IMR-90 (cell line): Measurements from ENCODE around the gene TSACC. TPM values are rescaled to one million over a fixed set of nuclear protein-coding genes. Genes with fewer than 3 reads are reported as not detected.

ENCODE experiments used
- ATAC-seq: fragments of 200-7000 bp; cut with Tn5 transposase; 2 replicates; pipeline ENCODE4 v1.9.1; 2020; ENCODE audit warnings: low read depth, mild to moderate bottlenecking, moderate library complexity
- BruUV-seq: library from RNA; stranded (reverse); fragments of 400-500 nt; replicated peaks from 2 replicates; lab custom pipeline; 2021; lab: Mats Ljungman, UMichigan
- CTCF ChIA-PET: fragments of 300-600 bp; formaldehyde crosslinking; extraction: SDS; loops from one replicate; lab custom pipeline; 2021; ENCODE audit warnings: antibody characterized with exemption; lab: Yijun Ruan, JAX
- POLR2A ChIA-PET: fragments of 300-600 bp; sonication (Branson Sonifier 250); formaldehyde crosslinking; loops from one replicate; lab custom pipeline; 2022; ENCODE audit warnings: antibody characterized with exemption; ENCODE audit not compliant: unreplicated experiment; lab: Charles Lee
- DNase-seq: peaks from one replicate; pipeline ENCODE4 v3.0.0; 2013
- H2AFZ ChIP-seq: replicated peaks from 2 replicates; pipeline ENCODE3; 2013; ENCODE audit warnings: low read length, mild to moderate bottlenecking; ENCODE audit not compliant: poor library complexity
- H2AK5ac ChIP-seq: 2 replicates; pipeline ENCODE4 v1.6.1; 2013; ENCODE audit warnings: low read depth, low read length, inconsistent platforms
- H2AK9ac ChIP-seq: replicated peaks from 2 replicates; pipeline ENCODE3; 2013; ENCODE audit warnings: mild to moderate bottlenecking, low read depth, low read length, moderate library complexity; ENCODE audit not compliant: poor library complexity
- H2BK120ac ChIP-seq: 2 replicates; pipeline ENCODE4 v1.6.1; 2013; ENCODE audit warnings: low read depth, low read length, inconsistent platforms
- H2BK15ac ChIP-seq: 3 replicates; pipeline ENCODE4 v1.6.1; 2013; ENCODE audit warnings: low read depth, low read length, inconsistent platforms
- H2BK20ac ChIP-seq: 2 replicates; pipeline ENCODE4 v1.6.1; 2013; ENCODE audit warnings: low read depth, mild to moderate bottlenecking, inconsistent platforms, low read length, moderate library complexity
- H2BK5ac ChIP-seq: 2 replicates; pipeline ENCODE4 v1.6.1; 2013; ENCODE audit warnings: mild to moderate bottlenecking, low read depth, low read length, inconsistent platforms; ENCODE audit not compliant: poor library complexity, severe bottlenecking
- H3K14ac ChIP-seq: replicated peaks from 2 replicates; pipeline ENCODE4 v1.6.1; 2013; ENCODE audit warnings: low read depth, low read length, inconsistent platforms
- H3K18ac ChIP-seq: 2 replicates; pipeline ENCODE4 v1.6.1; 2013; ENCODE audit warnings: low read depth, low read length, control low read depth
- H3K23ac ChIP-seq: 2 replicates; pipeline ENCODE4 v1.6.1; 2013; ENCODE audit warnings: low read depth, low read length, inconsistent platforms
- H3K27ac ChIP-seq: 2 replicates; pipeline ENCODE4 v1.5.1; 2013; ENCODE audit warnings: mild to moderate bottlenecking, control low read depth, low read length; ENCODE audit not compliant: insufficient read depth
- H3K27me3 ChIP-seq: 2 replicates; pipeline ENCODE4 v1.6.1; 2013; ENCODE audit warnings: low read length; ENCODE audit not compliant: control insufficient read depth, insufficient read depth
- H3K36me3 ChIP-seq: 2 replicates; pipeline ENCODE4 v1.6.1; 2013; ENCODE audit warnings: low read length, mixed read lengths; ENCODE audit not compliant: control insufficient read depth, insufficient read depth
- H3K4ac ChIP-seq: 2 replicates; pipeline ENCODE4 v1.6.1; 2013; ENCODE audit warnings: low read depth, low read length, inconsistent platforms
- H3K4me1 ChIP-seq: 2 replicates; pipeline ENCODE4 v1.6.1; 2013; ENCODE audit warnings: low read length, mixed read lengths; ENCODE audit not compliant: control insufficient read depth, insufficient read depth
- H3K4me2 ChIP-seq: 2 replicates; pipeline ENCODE4 v1.6.1; 2013; ENCODE audit warnings: low read depth, mild to moderate bottlenecking, control low read depth, low read length, moderate library complexity
- H3K4me3 ChIP-seq: 2 replicates; pipeline ENCODE4 v1.5.1; 2013; ENCODE audit warnings: low read depth, mild to moderate bottlenecking, control low read depth, low read length, moderate library complexity; ENCODE audit not compliant: insufficient read depth
- H3K56ac ChIP-seq: 2 replicates; pipeline ENCODE4 v1.6.1; 2013; ENCODE audit warnings: low read length, inconsistent platforms; ENCODE audit not compliant: insufficient read depth; ENCODE audit errors: extremely low read depth
- H3K79me1 ChIP-seq, 2 experiments: 2 replicates each; pipeline ENCODE4 v1.6.1; 2013; ENCODE audit warnings: low read length in 2 of 2, inconsistent platforms in 1 of 2, low read depth in 1 of 2
- H3K9ac ChIP-seq: 2 replicates; pipeline ENCODE4 v1.6.1; 2013; ENCODE audit warnings: low read depth, low read length, control low read depth
- H3K9me1 ChIP-seq: 2 replicates; pipeline ENCODE4 v1.6.1; 2013; ENCODE audit warnings: low read length, inconsistent platforms; ENCODE audit not compliant: insufficient read depth
- H3K9me3 ChIP-seq: 2 replicates; pipeline ENCODE4 v1.6.1; 2013; ENCODE audit warnings: low read length; ENCODE audit not compliant: control insufficient read depth, insufficient read depth
- H4K20me1 ChIP-seq: 2 replicates; pipeline ENCODE4 v1.6.1; 2013; ENCODE audit warnings: low read length, inconsistent platforms; ENCODE audit not compliant: insufficient read depth
- H4K5ac ChIP-seq: 2 replicates; pipeline ENCODE4 v1.6.1; 2013; ENCODE audit warnings: mild to moderate bottlenecking, low read depth, low read length, control low read depth
- H4K8ac ChIP-seq, 2 experiments: 2 replicates each; pipeline ENCODE4 v1.6.1; 2013; ENCODE audit warnings: low read depth in 2 of 2, low read length in 2 of 2, control low read depth in 1 of 2, inconsistent platforms in 1 of 2
- H4K91ac ChIP-seq: 2 replicates; pipeline ENCODE4 v1.6.1; 2013; ENCODE audit warnings: low read depth, low read length, inconsistent platforms; ENCODE audit not compliant: insufficient read depth
- BHLHE40 ChIP-seq: fragments of 150-350 bp; IDR thresholded peaks from 2 replicates; pipeline ENCODE4 v1.6.1; 2016; ENCODE audit warnings: mild to moderate bottlenecking, low read depth, low read length
- MAZ ChIP-seq: IDR thresholded peaks from 2 replicates; pipeline ENCODE4 v1.6.1; 2012; ENCODE audit warnings: low read depth, mild to moderate bottlenecking, low read length, improper control_type of control experiment, moderate library complexity, borderline replicate concordance
- WGBS, 2 experiments: methylation state at CpG; one replicate each; pipeline versions ENCODE4 v1.1.5 to v1.1.7; 2013; ENCODE audit warnings: missing lambda C conversion rate in 2 of 2; ENCODE audit not compliant: insufficient read length in 1 of 2; ENCODE audit errors: extremely low coverage in 2 of 2; 5-methylcytosine and 5-hydroxymethylcytosine counted together
- dilution Hi-C: fragments of 300-500 bp; cut with HindIII; formaldehyde crosslinking; loops from one replicate; pipeline ENCODE4 v1.14.3; 2018; ENCODE audit warnings: low sequenced_read_pairs; ENCODE audit not compliant: unreplicated experiment
- in situ Hi-C: fragments of 300-500 bp; cut with MboI; formaldehyde crosslinking; loops from 3 replicates; pipeline ENCODE4 v1.14.3; 2019; ENCODE audit warnings: low sequenced_read_pairs, inconsistent platforms, mixed read lengths
- intact Hi-C: fragments of 100-400 bp; cut with micrococcal nuclease; formaldehyde crosslinking; loops from 2 replicates; pipeline ENCODE4 v1.10.0; 2022
- polyA plus RNA-seq, 3 experiments: library from polyadenylated mRNA; depleted of rRNA; stranded (reverse); fragments of >200 nt; gene quantifications; 2 replicates each; pipeline ENCODE4 v1.2.3, GENCODE V29; 2012; ENCODE audit warnings: low replicate concordance in 1 of 3
- total RNA-seq: library from RNA; depleted of rRNA; stranded (reverse); fragments of >200 nt; gene quantifications from 2 replicates; pipeline ENCODE4 v1.2.3, GENCODE V29; 2012

Gene TSACC
- total and polyA plus RNA-seq, 2 of the 4 experiments (the other 2 are of a cell fraction), result 0.75 TPM; not detected in 1

GRCh38 chr1:156389311-156389710 is 51.0 kb downstream of the TSACC start:
- no peaks in the 10 kb centered on the region for H3K9me3 ChIP-seq
- H3K4ac ChIP-seq, result no peak overlapping the region
- H3K14ac ChIP-seq, result no peak overlapping the region
- dilution Hi-C loops (no loop called here), in situ Hi-C loops (loop anchor here (5.0 to 10.0 kb wide), 2 partner anchors 55 to 218 kb away; no protein-coding TSS in a partner anchor), intact Hi-C loops (no loop called here)
- no peak overlapping the region for H3K4me3 ChIP-seq
- H3K9ac ChIP-seq, result no peak overlapping the region
- H2AK5ac ChIP-seq, result no peak overlapping the region
- no peak overlapping the region for H4K5ac ChIP-seq
- POLR2A ChIA-PET, result no interaction called here
- H3K27ac ChIP-seq, result no peak overlapping the region
- no peak overlapping the region for H3K23ac ChIP-seq
- H3K4me1 ChIP-seq, result no peaks in the 10 kb centered on the region
- no peak overlapping the region for H2BK5ac ChIP-seq
- H4K20me1 ChIP-seq, result no peaks in the 10 kb centered on the region
- H4K91ac ChIP-seq, result no peak overlapping the region
- H3K4me2 ChIP-seq, result no peak overlapping the region
- CTCF ChIA-PET, result interaction anchor here (1.1 kb wide), 1 partner anchor 57 kb away, joined by 4 read pairs; no protein-coding TSS in a partner anchor
- no peak overlapping the region for H2AFZ ChIP-seq
- H4K8ac ChIP-seq, result no peak overlapping the region
- H3K56ac ChIP-seq, result no peak overlapping the region
- TF ChIP-seq BHLHE40 (no peak), MAZ (no peak)
- no peaks in the 10 kb centered on the region for H3K36me3 ChIP-seq
- ATAC-seq (no peak), DNase-seq (no peak)
- no TSS peak for BruUV-seq
- H2AK9ac ChIP-seq, result no peak overlapping the region
- no peak overlapping the region for H2BK15ac ChIP-seq
- H3K18ac ChIP-seq, result no peak overlapping the region
- H3K9me1 ChIP-seq, result peaks cover 3% of the 10 kb centered on the region; the same call in 1 of the 2 replicates
- no peak overlapping the region for H2BK120ac ChIP-seq
- 100% methylated on average over 2 of the region's 8 CpGs; no CpG with 5 or more reads in 1 of the 2 experiments for WGBS, 2 experiments
- H3K27me3 ChIP-seq, result peaks cover 78% of the 10 kb centered on the region
- H3K79me1 ChIP-seq, result no peaks in the 10 kb centered on the region
- H2BK20ac ChIP-seq, result no peak overlapping the region
